ENCODE results near the gene DHX30. TPM values are rescaled to one million over a fixed set of nuclear protein-coding genes. Genes with fewer than 3 reads are reported as not detected.

Gene DHX30
- total and polyA plus RNA-seq, 9 of the 15 experiments (the other 6 are each of a cell fraction or from before 2014, with no cell fraction given): 12.3 to 158 (median 79.0) TPM

- ChIA-PET CTCF (ENCODE audit: low intra/inter-chr PET ratio) (interaction anchor here (0.6 kb wide), 1 partner anchor 43 kb away, joined by 3 read pairs; no protein-coding TSS in a partner anchor), POLR2A (interaction anchor here (0.6 to 1.5 kb wide), 9 partner anchors 10 to 338 kb away, joined by 3 to 14 read pairs (median 3); no protein-coding TSS in a partner anchor)
- Histone ChIP-seq H3K79me2 (ENCODE audit: control insufficient read depth, insufficient read depth, low read length) (peaks cover 58% of the 10 kb centered on the region), H4K20me1 (replicated peaks; ENCODE audit: control insufficient read depth, insufficient read depth, low read length) (0 out of 2 replicates have a peak, but pooled peaks cover 3% of the 10 kb centered on the region), H3K4me2 (ENCODE audit: insufficient read depth, low read length) (peak within 1 kb of the TSS; percentile 89), H3K27me3 (ENCODE audit: control insufficient read depth in 2 of 2, insufficient read depth in 2 of 2, low read length in 2 of 2) (no peaks in the 10 kb centered on the region), H3K9me1 (ENCODE audit: control insufficient read depth, insufficient read depth, low read length) (no peaks in the 10 kb centered on the region), H2AFZ (ENCODE audit: low read depth, low read length) (peak within 1 kb of the TSS; percentile 98), H3K4me1 (replicated peaks in 1 of 2; ENCODE audit: control insufficient read depth in 2 of 2, insufficient read depth in 2 of 2, low read length in 2 of 2) (peaks cover 16 to 23% of the 10 kb centered on the region in 2 experiments), H3K27ac (ENCODE audit: extremely low read depth, low read depth, low read length) (peak within 1 kb of the TSS; percentile 98), H3K36me3 (ENCODE audit: control insufficient read depth, insufficient read depth, low read length) (peaks cover 24% of the 10 kb centered on the region), H3K9me3 (replicated peaks; ENCODE audit: control insufficient read depth, insufficient read depth, low read depth, low read length) (no peaks in the 10 kb centered on the region), H3K4me3 (peak within 1 kb of the TSS; percentile 69), H3K9ac (ENCODE audit: insufficient read depth in 1 of 2, low read depth in 2 of 2, low read length in 2 of 2) (peak within 1 kb of the TSS; percentile 94 to 99)
- TSS peak; percentile 96 for BruUV-seq (replicated peaks)
- peak; percentile 98 to 100 (median 99) for DNase-seq (ENCODE audit: extremely low read depth in 1 of 4, low spot score in 3 of 4)
- in situ Hi-C loops (cut with MboI) (no loop called here), intact Hi-C loops (cut with micrococcal nuclease) (loop anchor here (5.0 kb wide), 1 partner anchor 400 kb away; the partner anchor contains the start of gene PTPN23)
- WGBS (ENCODE audit: insufficient coverage, low coverage, missing lambda C conversion rate): 1% methylated on average over 50 of the region's 79 CpGs
- peak; percentile 85 for FAIRE-seq
- ATAC-seq: peak; percentile 90
- TF ChIP-seq BHLHE40 (IDR thresholded peaks at IDR 0.05; ENCODE audit: low read length) (peak; percentile 86), ZNF395 (CRISPR knock-in tag; IDR thresholded peaks at IDR 0.05) (peak; percentile 93), FOXP1 (CRISPR knock-in tag; IDR thresholded peaks at IDR 0.05) (no peak), ZNF76 (CRISPR knock-in tag; IDR thresholded peaks at IDR 0.05; ENCODE audit: borderline replicate concordance) (no peak), ZNF217 (CRISPR knock-in tag; IDR thresholded peaks at IDR 0.05) (no peak), SREBF2 (CRISPR knock-in tag; IDR thresholded peaks at IDR 0.05) (no peak), GTF2B (IDR thresholded peaks at IDR 0.05; ENCODE audit: extremely low read depth, insufficient read length) (no peak), ZBTB17 (CRISPR knock-in tag; IDR thresholded peaks at IDR 0.05) (peak; percentile 69; the same call in 1 of the 2 replicates), ZBTB11 (CRISPR knock-in tag; IDR thresholded peaks at IDR 0.05) (peak in 1 of 3 experiments; percentile 79; a peak in 2 of 6 replicates), ZNF121 (CRISPR knock-in tag; conservative IDR thresholded peaks at IDR 0.05) (no peak), ADNP (tag; IDR thresholded peaks at IDR 0.05) (no peak), TAL1 (IDR thresholded peaks at IDR 0.05) (no peak), KLF16 (IDR thresholded peaks at IDR 0.05) (no peak), KHSRP (IDR thresholded peaks at IDR 0.05) (no peak), E2F3 (CRISPR knock-in tag; IDR thresholded peaks at IDR 0.05) (0 out of 2 replicates have a peak, but pooled peaks have one; percentile 67), HCFC1 (IDR thresholded peaks at IDR 0.05; ENCODE audit: low read depth, low read length) (peak; percentile 55)
These were observed 21.1 kb upstream of the DHX30 start, which contains the start of gene SMARCC1 for GRCh38 chr3:47781685-47782445. Gene SMARCC1 (minus strand): TSS chr3:47781893. CDS start chr3:47781797, 96 bp downstream.
